H4 (cell line): ENCODE measurements around the gene SGMS1. TPM values are rescaled to one million over a fixed set of nuclear protein-coding genes. Genes with fewer than 3 reads are reported as not detected.

ENCODE experiments used
- DNase-seq: peaks from one replicate; pipeline ENCODE4 v3.0.0-alpha.2; 2015; ENCODE audit warnings: low spot score
- total RNA-seq: library from RNA; depleted of rRNA; stranded (reverse); fragments of >200 nt; shearing (Covaris generic); gene quantifications from 2 replicates; pipeline ENCODE4 v1.2.3, GENCODE V29; 2014

Gene SGMS1
- total RNA-seq, 1 experiment from 2014 or later: 13.0 TPM

- no peak for DNase-seq
Measured at GRCh38 chr10:50400694-50401093, 223.1 kb downstream of the SGMS1 start.

GRCh38 chr10:50398823-50399222 is 224.9 kb downstream of the SGMS1 start:
- DNase-seq: no peak

- no peak for DNase-seq
Measured at GRCh38 chr10:50398381-50398780, 225.4 kb downstream of the SGMS1 start.

- DNase-seq: no peak
Measured at GRCh38 chr10:50397312-50398140, 226.2 kb downstream of the SGMS1 start.

- DNase-seq: no peak
Measured at GRCh38 chr10:50396491-50397311, 227.1 kb downstream of the SGMS1 start.

GRCh38 chr10:50395851-50396250 is 227.9 kb downstream of the SGMS1 start:
- no peak for DNase-seq

GRCh38 chr10:50395271-50395670 is 228.5 kb downstream of the SGMS1 start:
- no peak for DNase-seq

GRCh38 chr10:50394832-50395231 is 228.9 kb downstream of the SGMS1 start:
- no peak for DNase-seq

GRCh38 chr10:50393784-50394467 is 229.8 kb downstream of the SGMS1 start:
- no peak for DNase-seq

- DNase-seq: no peak
Measured at GRCh38 chr10:50392966-50393718, 230.6 kb downstream of the SGMS1 start.

- DNase-seq: no peak
Measured at GRCh38 chr10:50392426-50392825, 231.3 kb downstream of the SGMS1 start.

GRCh38 chr10:50390302-50390701 is 233.5 kb downstream of the SGMS1 start:
- DNase-seq: no peak

GRCh38 chr10:50388181-50388580 is 235.6 kb downstream of the SGMS1 start:
- DNase-seq: no peak

GRCh38 chr10:50387732-50388073 is 236.1 kb downstream of the SGMS1 start:
- DNase-seq: no peak

GRCh38 chr10:50387007-50387731 is 236.6 kb downstream of the SGMS1 start:
- no peak for DNase-seq

GRCh38 chr10:50385624-50386023 is 238.1 kb downstream of the SGMS1 start:
- DNase-seq: peak; percentile 25

- DNase-seq: no peak
Measured at GRCh38 chr10:50384898-50385297, 238.9 kb downstream of the SGMS1 start.

GRCh38 chr10:50384238-50384637 is 239.5 kb downstream of the SGMS1 start:
- no peak for DNase-seq

- DNase-seq: no peak
Measured at GRCh38 chr10:50382576-50383023, 241.2 kb downstream of the SGMS1 start.

- DNase-seq: no peak
Measured at GRCh38 chr10:50381642-50382041, 242.1 kb downstream of the SGMS1 start.

- no peak for DNase-seq
Measured at GRCh38 chr10:50379616-50380015, 244.1 kb downstream of the SGMS1 start.
